Mucosa of rectum (tissue), 2 donors: ENCODE results near the gene GLS.
"Not testable (repeated sequence)": the region's sequence is repeated elsewhere in the genome, so short reads cannot be mapped to it uniquely, and the experiment has no call there.

Experiments used
- H3K27ac ChIP-seq, 2 donors: one replicate each; pipeline ENCODE4 v1.7.0; 2013; ENCODE audit warnings: inconsistent platforms in 2 of 2, low read depth in 2 of 2, low read length in 2 of 2
- H3K27me3 ChIP-seq, 2 donors: one replicate each; pipeline ENCODE4 v1.7.0; 2013; ENCODE audit warnings: low read length in 2 of 2; ENCODE audit not compliant: control insufficient read depth in 2 of 2, insufficient read depth in 2 of 2
- H3K36me3 ChIP-seq, 2 donors: one replicate each; pipeline ENCODE4 v1.7.0; 2013; ENCODE audit warnings: low read length in 2 of 2; ENCODE audit not compliant: control insufficient read depth in 2 of 2, insufficient read depth in 2 of 2
- H3K4me1 ChIP-seq, 2 donors: one replicate each; pipeline ENCODE4 v1.7.0; 2013; ENCODE audit warnings: low read length in 2 of 2, mild to moderate bottlenecking in 1 of 2; ENCODE audit not compliant: control insufficient read depth in 2 of 2, insufficient read depth in 2 of 2
- H3K4me3 ChIP-seq, 2 donors: one replicate each; pipeline ENCODE4 v1.7.0; 2013; ENCODE audit warnings: low read length in 2 of 2
- H3K9ac ChIP-seq, 2 donors: one replicate each; pipeline ENCODE4 v1.7.0; 2013; ENCODE audit warnings: low read length in 2 of 2, low read depth in 1 of 2, mild to moderate bottlenecking in 1 of 2
- H3K9me3 ChIP-seq, 2 donors: one replicate each; pipeline ENCODE4 v1.7.0; 2013; ENCODE audit warnings: low read length in 2 of 2; ENCODE audit not compliant: control insufficient read depth in 2 of 2
- donor health status: healthy.
- donor health status: Normal muscosa, but diverticular disease.

GLS gene

DNA sequence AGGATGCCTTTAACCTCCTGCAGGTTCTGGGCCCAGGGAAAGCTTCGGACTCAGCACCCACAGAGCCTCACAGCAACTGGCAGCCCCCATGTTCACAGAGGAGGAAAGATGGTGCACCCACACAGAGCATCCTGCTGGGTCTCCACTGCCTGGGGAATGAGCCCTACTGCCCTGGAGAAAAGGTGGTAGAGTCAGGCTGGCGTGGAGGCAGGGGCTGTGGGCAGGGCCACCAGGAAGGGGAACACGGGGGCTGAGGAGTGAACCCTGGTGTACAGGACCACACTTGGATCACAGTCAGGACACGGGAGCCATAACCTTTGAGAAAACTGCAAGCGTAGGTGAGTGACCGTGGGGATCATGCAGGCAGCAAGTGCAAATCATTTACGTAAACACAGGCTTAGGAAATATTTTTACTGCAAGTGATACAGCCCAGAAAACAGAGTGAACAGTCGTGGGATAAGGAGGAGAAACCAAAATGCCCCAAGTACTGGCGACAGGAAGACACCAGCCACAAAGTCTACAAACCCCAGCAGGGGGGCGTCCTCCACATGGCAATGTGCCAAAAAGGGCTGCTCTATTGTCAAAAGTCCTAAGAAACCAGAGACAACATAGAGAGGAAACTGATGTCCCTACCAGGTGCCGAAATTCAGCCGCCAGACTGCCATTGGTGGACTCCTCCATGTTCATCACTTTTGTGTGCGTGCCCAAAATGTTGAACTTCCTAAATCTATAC is 105.8 kb downstream of the GLS start:
- no peak overlapping the region for H3K9ac ChIP-seq
- H3K4me1 ChIP-seq, result no peaks in the 10 kb centered on the region
- H3K27me3 ChIP-seq, result no peaks in the 10 kb centered on the region
- no peak overlapping the region for H3K27ac ChIP-seq
- H3K9me3 ChIP-seq, result no peaks in the 10 kb centered on the region
- H3K4me3 ChIP-seq, result no peak overlapping the region
- H3K36me3 ChIP-seq, result peaks cover 88 to 95% of the 10 kb centered on the region in 2 donors

DNA sequence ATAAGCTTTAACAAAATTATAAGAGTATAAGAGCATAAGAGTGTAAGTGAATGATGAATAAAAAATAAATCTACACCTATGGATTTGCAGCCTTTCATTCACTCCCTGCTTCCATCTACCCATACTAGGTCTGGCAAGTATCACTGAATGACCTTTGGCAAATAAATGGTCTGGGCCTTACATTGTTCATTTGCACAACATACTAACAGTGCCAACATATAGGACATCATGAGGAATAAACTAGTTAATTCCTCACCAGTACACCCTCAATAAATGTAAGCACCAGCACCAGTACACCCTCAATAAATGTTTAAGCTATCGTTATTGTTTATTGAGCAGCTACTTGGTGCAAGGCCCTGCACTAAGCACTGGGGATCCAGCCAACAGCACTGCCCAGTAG is 106.5 kb downstream of the GLS start:
- Histone ChIP-seq H3K9me3 (no peaks in the 10 kb centered on the region), H3K4me3 (no peak overlapping the region), H3K9ac (no peak overlapping the region), H3K27me3 (no peaks in the 10 kb centered on the region), H3K4me1 (no peaks in the 10 kb centered on the region), H3K36me3 (peaks cover 86 to 95% of the 10 kb centered on the region in 2 donors), H3K27ac (no peak overlapping the region)

DNA sequence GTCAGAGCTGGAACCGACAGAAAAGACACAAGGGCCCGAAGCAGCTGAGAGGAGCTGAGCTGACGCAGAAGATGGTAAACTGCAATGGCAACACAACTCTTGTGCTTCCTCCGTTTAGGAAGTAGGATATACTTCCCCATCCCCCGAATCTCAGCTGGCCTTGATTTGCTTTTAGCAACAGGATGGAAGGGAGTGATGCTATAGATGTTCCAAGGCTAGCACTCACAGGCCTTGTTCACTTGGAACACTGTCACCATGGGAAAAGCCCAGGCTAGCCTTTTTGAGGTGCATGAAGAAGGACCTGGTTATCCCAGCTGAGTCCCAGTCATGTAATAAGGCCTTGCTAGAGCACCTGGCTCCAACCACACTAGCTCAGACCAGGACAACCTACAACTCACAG is 107.3 kb downstream of the GLS start:
- no peak overlapping the region for H3K27ac ChIP-seq
- H3K36me3 ChIP-seq, result peaks cover 80 to 89% of the 10 kb centered on the region in 2 donors
- H3K9ac ChIP-seq, result no peak overlapping the region
- H3K4me3 ChIP-seq, result no peak overlapping the region
- no peaks in the 10 kb centered on the region for H3K9me3 ChIP-seq
- H3K27me3 ChIP-seq, result no peaks in the 10 kb centered on the region
- no peaks in the 10 kb centered on the region for H3K4me1 ChIP-seq

DNA sequence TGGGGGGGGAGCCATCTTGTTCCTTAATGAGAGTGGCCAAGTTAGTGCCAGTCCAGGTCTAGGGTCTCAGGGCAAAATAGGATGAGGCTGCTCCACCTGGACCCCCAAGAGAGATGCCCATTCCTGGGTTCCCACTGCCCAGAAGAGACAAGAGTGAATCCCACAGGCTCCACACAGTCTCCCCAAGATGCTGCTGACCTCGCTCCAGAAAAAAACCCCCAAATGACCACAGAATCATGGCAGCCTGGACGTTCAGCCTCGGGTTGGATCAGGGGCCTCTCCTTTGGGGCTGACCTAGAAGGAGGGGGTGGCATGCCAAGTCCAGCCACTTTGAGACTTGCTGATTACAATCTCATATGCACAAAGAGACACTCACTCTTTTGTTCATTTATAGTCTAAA is 108.3 kb downstream of the GLS start:
- no peak overlapping the region for H3K27ac ChIP-seq
- H3K36me3 ChIP-seq, result peaks cover 80 to 89% of the 10 kb centered on the region in 2 donors
- no peaks in the 10 kb centered on the region for H3K4me1 ChIP-seq
- H3K4me3 ChIP-seq, result no peak overlapping the region
- H3K27me3 ChIP-seq, result no peaks in the 10 kb centered on the region
- H3K9ac ChIP-seq, result no peak overlapping the region
- H3K9me3 ChIP-seq, result no peaks in the 10 kb centered on the region

DNA sequence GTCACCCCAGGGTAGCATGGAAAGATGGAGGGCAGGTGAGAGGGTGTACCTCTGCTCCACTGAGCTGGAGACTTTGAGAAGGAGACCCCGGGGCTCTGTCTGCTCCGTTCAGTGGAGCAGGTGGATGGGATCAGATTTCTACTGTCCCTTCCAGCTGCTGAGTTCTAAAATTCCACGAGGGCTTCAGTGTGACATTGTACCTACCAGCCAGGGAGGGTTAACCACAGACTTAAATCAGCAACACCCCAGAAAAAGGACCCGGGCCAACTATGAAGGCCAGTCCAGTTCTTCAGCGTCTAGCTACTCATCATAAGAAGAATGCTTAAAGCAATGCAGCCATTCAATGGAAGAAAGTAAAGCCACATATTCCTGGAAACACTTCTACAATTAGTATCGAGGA is 109.5 kb downstream of the GLS start:
- Histone ChIP-seq H3K36me3 (peaks cover 77 to 87% of the 10 kb centered on the region in 2 donors), H3K9ac (no peak overlapping the region), H3K27ac (no peak overlapping the region), H3K4me1 (no peaks in the 10 kb centered on the region), H3K27me3 (no peaks in the 10 kb centered on the region), H3K9me3 (no peaks in the 10 kb centered on the region), H3K4me3 (no peak overlapping the region)

DNA sequence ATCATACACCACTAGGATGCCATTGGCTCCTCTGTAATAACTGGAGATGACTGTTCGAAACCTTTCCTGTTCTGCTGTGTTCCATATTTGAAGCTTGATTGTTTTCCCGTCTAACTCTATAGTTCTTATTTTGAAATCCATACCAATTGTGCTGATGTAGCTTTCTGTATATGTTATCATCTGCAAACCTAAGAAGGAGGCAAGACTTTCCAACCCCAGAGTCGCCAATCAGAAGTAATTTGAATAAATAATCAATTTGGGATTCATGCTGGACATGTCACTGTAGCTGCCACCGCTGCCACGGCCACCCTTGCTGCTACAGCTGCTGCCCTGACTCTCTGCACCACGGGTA is 112.6 kb downstream of the GLS start:
- Histone ChIP-seq H3K9me3 (no peaks in the 10 kb centered on the region), H3K27ac (no peak overlapping the region), H3K27me3 (no peaks in the 10 kb centered on the region), H3K4me1 (no peaks in the 10 kb centered on the region), H3K4me3 (no peak overlapping the region), H3K36me3 (peaks cover 81 to 82% of the 10 kb centered on the region in 2 donors), H3K9ac (no peak overlapping the region)

DNA sequence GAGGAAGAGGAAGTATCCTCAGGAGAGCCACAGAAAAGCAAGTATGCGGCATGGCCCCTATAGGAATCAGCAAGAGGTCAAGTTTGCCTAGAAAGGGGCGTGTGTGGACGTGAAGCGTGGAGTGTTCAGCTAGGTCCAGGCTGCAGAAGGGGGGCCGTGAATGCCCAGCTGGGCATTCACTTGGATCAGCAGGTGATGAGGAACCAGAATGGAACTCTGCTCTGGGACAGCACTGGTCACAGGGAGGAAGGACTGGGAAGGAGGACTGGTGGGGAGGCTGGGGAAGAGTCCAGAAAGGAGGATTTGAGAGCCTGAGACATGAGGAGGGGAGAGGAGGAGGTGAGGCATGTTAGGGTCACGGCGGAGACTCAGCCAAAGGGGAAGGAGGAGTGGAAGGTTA is 113.5 kb downstream of the GLS start:
- Histone ChIP-seq H3K9me3 (no peaks in the 10 kb centered on the region), H3K27me3 (no peaks in the 10 kb centered on the region), H3K27ac (no peak overlapping the region), H3K36me3 (peaks cover 78 to 79% of the 10 kb centered on the region in 2 donors), H3K9ac (no peak overlapping the region), H3K4me3 (no peak overlapping the region), H3K4me1 (no peaks in the 10 kb centered on the region)

DNA sequence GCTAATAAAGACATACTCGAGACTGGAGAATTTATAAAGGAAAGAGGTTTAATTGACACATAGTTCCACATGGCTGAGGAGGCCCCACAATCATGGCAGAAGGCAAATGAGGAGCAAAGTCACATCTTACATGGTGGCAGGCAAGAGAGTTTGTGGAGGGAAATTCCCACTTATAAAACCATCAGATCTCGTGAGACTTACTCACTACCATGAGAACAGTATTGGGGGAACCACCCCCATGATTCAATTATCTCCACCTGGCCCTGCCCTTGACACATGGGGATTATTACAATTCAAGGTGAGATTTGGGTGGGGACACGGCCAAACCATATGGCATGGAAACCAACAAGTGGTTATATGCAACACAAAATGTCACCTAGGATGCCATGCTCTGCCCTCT is 114.7 kb downstream of the GLS start:
- not testable (repeated sequence) for H3K27me3 ChIP-seq, H3K9ac ChIP-seq, H3K9me3 ChIP-seq, H3K4me1 ChIP-seq, H3K27ac ChIP-seq, H3K4me3 ChIP-seq
- peaks cover 80 to 81% of the 10 kb centered on the region in 2 donors for H3K36me3 ChIP-seq

DNA sequence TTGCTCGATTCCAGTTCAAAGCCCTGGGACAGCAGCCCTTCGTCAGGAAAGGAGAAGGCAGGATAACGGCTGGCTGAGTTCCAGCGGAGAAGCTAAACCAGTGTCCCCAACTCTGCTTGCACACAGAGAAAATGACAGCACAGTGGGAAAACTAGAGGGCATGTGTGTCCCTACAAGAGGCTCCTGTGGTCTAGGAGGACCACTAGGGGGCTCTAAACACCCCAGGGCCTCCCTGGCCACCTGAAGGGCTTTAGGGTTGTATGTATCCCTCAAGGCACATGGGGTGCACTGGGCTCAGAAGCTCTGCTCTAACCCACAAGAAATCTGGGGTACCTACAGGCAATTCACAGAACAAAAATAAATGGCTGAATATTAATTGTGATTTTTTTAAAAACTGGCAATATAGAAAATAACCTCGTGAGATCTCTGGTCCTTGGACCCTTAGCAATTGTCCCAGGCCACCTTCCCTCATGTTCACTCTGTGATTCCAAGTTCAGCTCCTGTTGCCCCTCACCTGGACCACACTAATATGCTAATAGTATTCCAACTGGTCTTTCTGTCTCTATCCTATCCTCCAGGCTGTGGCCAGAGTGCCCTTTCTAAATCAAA is 115.8 kb downstream of the GLS start:
- Histone ChIP-seq H3K9ac (no peak overlapping the region), H3K4me1 (no peaks in the 10 kb centered on the region), H3K27ac (no peak overlapping the region), H3K36me3 (peaks cover 80 to 81% of the 10 kb centered on the region in 2 donors), H3K4me3 (no peak overlapping the region), H3K9me3 (no peaks in the 10 kb centered on the region), H3K27me3 (no peaks in the 10 kb centered on the region)

DNA sequence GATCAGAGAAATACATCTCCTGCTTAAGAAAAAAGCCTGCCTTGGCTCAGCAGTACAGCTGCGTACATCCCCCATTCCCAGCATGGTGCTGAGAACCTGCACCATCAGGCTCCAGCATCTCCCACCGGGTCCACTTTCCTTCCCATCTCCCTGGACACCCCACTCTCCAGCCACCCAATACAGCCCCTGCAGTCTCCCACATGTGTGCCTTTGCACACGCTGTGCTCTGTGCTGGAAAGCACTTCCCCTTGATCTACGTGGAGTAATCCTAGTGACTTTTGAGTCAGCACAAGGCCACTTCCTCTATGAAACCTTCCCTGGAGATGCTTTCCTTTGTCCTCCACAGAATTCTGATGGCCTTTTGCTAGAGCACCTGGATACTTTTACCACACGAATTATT is 116.3 kb downstream of the GLS start:
- no peaks in the 10 kb centered on the region for H3K4me1 ChIP-seq
- peaks cover 82 to 84% of the 10 kb centered on the region in 2 donors for H3K36me3 ChIP-seq
- no peak overlapping the region for H3K4me3 ChIP-seq
- no peak overlapping the region for H3K27ac ChIP-seq
- no peaks in the 10 kb centered on the region for H3K27me3 ChIP-seq
- no peaks in the 10 kb centered on the region for H3K9me3 ChIP-seq
- H3K9ac ChIP-seq, result no peak overlapping the region
